Endothelial cell of umbilical vein (primary cell): ENCODE data around the gene C5AR2. TPM values are rescaled to one million over a fixed set of nuclear protein-coding genes. Genes with fewer than 3 reads are reported as not detected.

ENCODE experiments used
- BruUV-seq: library from RNA; stranded (reverse); fragments of 400-500 nt; replicated peaks from 2 replicates; lab custom pipeline; 2021; lab: Mats Ljungman, UMichigan
- CTCF ChIA-PET: fragments of 300-600, 350-600 bp; sonication (Branson Sonifier 250); formaldehyde crosslinking; loops from one replicate; lab custom pipeline; 2021; ENCODE audit warnings: antibody characterized with exemption, inconsistent platforms; lab: Charles Lee
- POLR2A ChIA-PET: fragments of 300-600, 350-600 bp; sonication (Branson Sonifier 250); formaldehyde crosslinking; loops from one replicate; lab custom pipeline; 2021; ENCODE audit warnings: antibody characterized with exemption, inconsistent platforms; lab: Charles Lee
- DNase-seq: peaks from one replicate; pipeline ENCODE4 v3.0.0-alpha.2; 2011; ENCODE audit warnings: low read depth, low spot score
- FAIRE-seq: peaks from 2 replicates; lab custom pipeline; 2011; peaks lifted over from hg19 to GRCh38; lab: Jason Lieb, UNC
- H2AFZ ChIP-seq: 2 replicates; pipeline ENCODE4 v1.6.0; 2012; ENCODE audit warnings: low read depth, low read length, control low read depth, inconsistent platforms
- H3K27ac ChIP-seq: 2 replicates; pipeline ENCODE4 v1.5.1; 2011; ENCODE audit warnings: low read depth, mild to moderate bottlenecking, control low read depth, low read length, moderate library complexity; ENCODE audit not compliant: insufficient read depth
- H3K27me3 ChIP-seq, 2 experiments: 2 replicates each; pipeline versions ENCODE4 v1.6.0 to v1.6.1; 2011; ENCODE audit warnings: low read length in 2 of 2, mixed read lengths in 1 of 2; ENCODE audit not compliant: control insufficient read depth in 2 of 2, insufficient read depth in 2 of 2
- H3K36me3 ChIP-seq, 2 experiments: 2 replicates in 1 of 2; 3 replicates in 1 of 2; pipeline ENCODE4 v1.5.1; 2011; ENCODE audit warnings: low read length in 2 of 2, mild to moderate bottlenecking in 1 of 2, moderate library complexity in 1 of 2; ENCODE audit not compliant: control insufficient read depth in 2 of 2, insufficient read depth in 2 of 2; ENCODE audit errors: extremely low read depth in 1 of 2
- H3K4me1 ChIP-seq: 3 replicates; pipeline ENCODE4 v1.5.1; 2011; ENCODE audit warnings: mild to moderate bottlenecking, low read length; ENCODE audit not compliant: control insufficient read depth, insufficient read depth; ENCODE audit errors: extremely low read depth
- H3K4me2 ChIP-seq: 2 replicates; pipeline ENCODE4 v1.6.1; 2011; ENCODE audit warnings: low read length, control low read depth, mixed read lengths; ENCODE audit not compliant: insufficient read depth
- H3K4me3 ChIP-seq, 3 experiments: fragments of 200-600 bp in 1 of 3; sonication (generic), shearing (Covaris generic) in 1 of 3; replicated peaks in 1 of 3; 2 replicates each; pipeline ENCODE4 v1.5.1; 2011 to 2016; ENCODE audit warnings: control low read depth in 3 of 3, low read length in 3 of 3, mild to moderate bottlenecking in 2 of 3, inconsistent platforms in 1 of 3, low read depth in 1 of 3, moderate library complexity in 1 of 3; ENCODE audit not compliant: insufficient read depth in 1 of 3
- H3K79me2 ChIP-seq: 2 replicates; pipeline ENCODE4 v1.6.0; 2012; ENCODE audit warnings: low read length, inconsistent platforms; ENCODE audit not compliant: control insufficient read depth, insufficient read depth
- H3K9ac ChIP-seq: replicated peaks from 2 replicates; pipeline ENCODE3; 2011; ENCODE audit warnings: low read length, control low read depth; ENCODE audit not compliant: insufficient read depth; ENCODE audit errors: extremely low read depth
- H3K9me1 ChIP-seq: replicated peaks from 3 replicates; pipeline ENCODE4 v1.6.0; 2011; ENCODE audit warnings: mild to moderate bottlenecking, low read length; ENCODE audit not compliant: control insufficient read depth, insufficient read depth; ENCODE audit errors: extremely low read depth
- H3K9me3 ChIP-seq: replicated peaks from 2 replicates; pipeline ENCODE4 v1.5.1; 2012; ENCODE audit warnings: low read length, inconsistent platforms; ENCODE audit not compliant: control insufficient read depth, insufficient read depth
- H4K20me1 ChIP-seq: replicated peaks from 2 replicates; pipeline ENCODE3; 2011; ENCODE audit warnings: mild to moderate bottlenecking, low read length; ENCODE audit not compliant: control insufficient read depth, insufficient read depth; ENCODE audit errors: extremely low read depth
- EZH2 ChIP-seq: IDR thresholded peaks from 2 replicates; pipeline ENCODE4 v1.6.1; 2012; ENCODE audit warnings: borderline replicate concordance, low read depth, mild to moderate bottlenecking, moderate library complexity, low read length, inconsistent platforms; ENCODE audit not compliant: severe bottlenecking
- FOS ChIP-seq: IDR thresholded peaks from 2 replicates; pipeline ENCODE4 v1.6.1; 2011; ENCODE audit warnings: mild to moderate bottlenecking, low read length, moderate library complexity, borderline replicate concordance; ENCODE audit not compliant: insufficient read depth
- GATA2 ChIP-seq: IDR thresholded peaks from 2 replicates; pipeline ENCODE4 v1.7.0; 2011; ENCODE audit warnings: low read depth, mild to moderate bottlenecking, moderate library complexity, mixed read lengths, low read length; ENCODE audit not compliant: insufficient read length, insufficient read depth
- JUN ChIP-seq: IDR thresholded peaks from 2 replicates; pipeline ENCODE4 v1.6.1; 2011; ENCODE audit warnings: borderline replicate concordance, low read depth; ENCODE audit not compliant: insufficient read length, insufficient read depth
- MYC ChIP-seq: IDR thresholded peaks from one replicate; pipeline ENCODE4 v1.6.1; 2011; ENCODE audit warnings: mild to moderate bottlenecking, low read depth, low read length
- POLR2A ChIP-seq: IDR thresholded peaks from 2 replicates; pipeline ENCODE4 v1.6.1; 2012; ENCODE audit warnings: low read depth, mild to moderate bottlenecking, control low read depth, low read length
- POLR2AphosphoS5 ChIP-seq: IDR thresholded peaks from 2 replicates; pipeline ENCODE4 v1.6.1; 2012; ENCODE audit warnings: low read depth, mild to moderate bottlenecking, control low read depth, low read length, moderate library complexity; ENCODE audit not compliant: insufficient read depth
- dilution Hi-C: fragments of 300-500 bp; cut with MboI; formaldehyde crosslinking; loops from one replicate; pipeline ENCODE4 v1.15.0; 2019; ENCODE audit warnings: low sequenced_read_pairs; ENCODE audit not compliant: extremely low pct_ligation_motif_present
- intact Hi-C: fragments of 100-400 bp; cut with micrococcal nuclease; formaldehyde crosslinking; loops from one replicate; pipeline ENCODE4 v1.10.0; 2022
- polyA plus RNA-seq, 4 experiments: library from polyadenylated mRNA; depleted of rRNA in 3 of 4; stranded (reverse) in 3 of 4; unstranded in 1 of 4; fragments of >200 nt; gene quantifications; 2 replicates each; pipeline versions ENCODE4 v1.2.1 to v1.2.3, GENCODE V29; 2011 to 2012; ENCODE audit warnings: missing spikeins in 1 of 4
- total RNA-seq: library from RNA; stranded (reverse); gene quantifications from 2 replicates; pipeline ENCODE4 v1.2.3, GENCODE V29; 2021
- TF ChIP-seq, protein P1 (sequence below), 2 donors: IDR thresholded peaks; 1 replicate in 1 of 2; 2 replicates in 1 of 2; pipeline ENCODE4 v1.5.1; 2011; ENCODE audit warnings: low read length in 2 of 2, mild to moderate bottlenecking in 2 of 2, moderate library complexity in 2 of 2, control low read depth in 1 of 2, inconsistent platforms in 1 of 2, low read depth in 1 of 2; ENCODE audit not compliant: insufficient read depth in 1 of 2; ENCODE audit errors: extremely low read depth in 1 of 2
- TF ChIP-seq, protein P2 (sequence below): IDR thresholded peaks from 2 replicates; pipeline ENCODE4 v1.6.1; 2011; ENCODE audit not compliant: insufficient read depth, insufficient read length

The C5AR2 gene
- total and polyA plus RNA-seq, 2 donors (not counting 3 experiments of a cell fraction or from before 2014, with no cell fraction given): not detected

DNA sequence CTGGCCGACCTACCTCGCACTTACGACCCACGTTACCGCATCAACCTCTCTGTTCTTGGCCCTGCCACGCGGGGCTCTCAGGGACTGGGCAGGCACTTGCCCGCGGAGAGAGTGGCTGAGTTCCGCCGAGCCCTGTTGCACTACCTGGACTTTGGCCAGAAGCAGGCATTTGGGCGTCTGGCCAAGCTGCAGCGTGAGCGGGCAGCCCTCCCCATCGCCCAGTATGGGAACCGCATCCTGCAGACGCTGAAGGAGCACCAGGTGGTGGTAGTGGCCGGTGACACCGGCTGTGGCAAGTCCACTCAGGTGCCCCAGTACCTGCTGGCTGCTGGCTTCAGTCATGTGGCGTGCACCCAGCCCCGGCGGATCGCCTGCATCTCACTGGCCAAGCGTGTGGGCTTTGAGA, 21.3 kb downstream of the C5AR2 start:
- Histone ChIP-seq H3K9me3 (no peaks in the 10 kb centered on the region), H4K20me1 (no peaks in the 10 kb centered on the region), H3K9me1 (no peaks in the 10 kb centered on the region), H3K4me1 (peaks cover 6% of the 10 kb centered on the region), H3K79me2 (peaks cover 28% of the 10 kb centered on the region), H2AFZ (no peak overlapping the region), H3K9ac (no peak overlapping the region), H3K27me3 (no peaks in the 10 kb centered on the region), H3K4me3 (no peak overlapping the region), H3K27ac (no peak overlapping the region), H3K36me3 (peaks cover 7 to 24% of the 10 kb centered on the region in 2 experiments), H3K4me2 (no peak overlapping the region)
- DNase-seq: no peak
- dilution Hi-C loops (no loop called here), intact Hi-C loops (no loop called here)
- TF ChIP-seq, protein P1, sequence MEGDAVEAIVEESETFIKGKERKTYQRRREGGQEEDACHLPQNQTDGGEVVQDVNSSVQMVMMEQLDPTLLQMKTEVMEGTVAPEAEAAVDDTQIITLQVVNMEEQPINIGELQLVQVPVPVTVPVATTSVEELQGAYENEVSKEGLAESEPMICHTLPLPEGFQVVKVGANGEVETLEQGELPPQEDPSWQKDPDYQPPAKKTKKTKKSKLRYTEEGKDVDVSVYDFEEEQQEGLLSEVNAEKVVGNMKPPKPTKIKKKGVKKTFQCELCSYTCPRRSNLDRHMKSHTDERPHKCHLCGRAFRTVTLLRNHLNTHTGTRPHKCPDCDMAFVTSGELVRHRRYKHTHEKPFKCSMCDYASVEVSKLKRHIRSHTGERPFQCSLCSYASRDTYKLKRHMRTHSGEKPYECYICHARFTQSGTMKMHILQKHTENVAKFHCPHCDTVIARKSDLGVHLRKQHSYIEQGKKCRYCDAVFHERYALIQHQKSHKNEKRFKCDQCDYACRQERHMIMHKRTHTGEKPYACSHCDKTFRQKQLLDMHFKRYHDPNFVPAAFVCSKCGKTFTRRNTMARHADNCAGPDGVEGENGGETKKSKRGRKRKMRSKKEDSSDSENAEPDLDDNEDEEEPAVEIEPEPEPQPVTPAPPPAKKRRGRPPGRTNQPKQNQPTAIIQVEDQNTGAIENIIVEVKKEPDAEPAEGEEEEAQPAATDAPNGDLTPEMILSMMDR (IDR thresholded peaks at IDR 0.05; ENCODE audit: extremely low read depth in 1 of 2, insufficient read depth in 1 of 2, low read depth in 1 of 2, low read length in 2 of 2): no peak
- TF ChIP-seq EZH2: no peak
- no peak for TF ChIP-seq POLR2AphosphoS5
- TF ChIP-seq GATA2: no peak
- TF ChIP-seq, protein P2, sequence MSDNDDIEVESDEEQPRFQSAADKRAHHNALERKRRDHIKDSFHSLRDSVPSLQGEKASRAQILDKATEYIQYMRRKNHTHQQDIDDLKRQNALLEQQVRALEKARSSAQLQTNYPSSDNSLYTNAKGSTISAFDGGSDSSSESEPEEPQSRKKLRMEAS: no peak
- FAIRE-seq: no peak
- BruUV-seq: no TSS peak
- ChIA-PET POLR2A (no interaction called here), CTCF (no interaction called here)

DNA sequence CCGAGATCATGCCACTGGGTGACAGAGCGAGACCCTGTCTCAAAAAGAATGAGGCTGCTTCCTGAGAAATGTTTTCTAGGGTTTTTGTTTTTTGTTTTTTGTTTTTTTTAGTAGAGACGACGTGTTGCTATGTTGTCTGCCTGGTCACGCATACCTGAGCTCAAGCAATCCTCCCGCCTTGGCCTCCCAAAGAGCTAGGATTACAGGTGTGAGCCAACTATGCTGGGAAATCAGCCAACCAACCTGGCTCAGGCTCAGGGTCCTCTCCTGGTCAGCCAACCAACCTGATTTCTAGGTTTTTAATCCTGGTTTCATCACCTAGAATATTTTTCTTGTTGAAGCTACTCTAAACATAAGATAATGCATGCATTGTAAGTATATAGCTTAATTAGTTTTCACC, 24.9 kb downstream of the C5AR2 start:
- ChIA-PET POLR2A (no interaction called here), CTCF (interaction anchor here (1.7 kb wide), 1 partner anchor 8 kb away, joined by 10 read pairs; the partner anchor contains the start of gene DHX34)
- Histone ChIP-seq H3K36me3 (peaks cover 17 to 42% of the 10 kb centered on the region in 2 experiments), H3K9me1 (no peaks in the 10 kb centered on the region), H3K79me2 (peaks cover 17% of the 10 kb centered on the region), H3K9ac (no peak overlapping the region), H3K4me1 (no peaks in the 10 kb centered on the region), H3K27ac (no peak overlapping the region), H3K9me3 (no peaks in the 10 kb centered on the region), H3K4me3 (no peak overlapping the region), H4K20me1 (no peaks in the 10 kb centered on the region), H3K27me3 (no peaks in the 10 kb centered on the region), H2AFZ (no peak overlapping the region), H3K4me2 (no peak overlapping the region)
- no TSS peak for BruUV-seq
- dilution Hi-C loops (no loop called here), intact Hi-C loops (no loop called here)
- FAIRE-seq (no peak), DNase-seq (no peak)
- TF ChIP-seq EZH2 (no peak), JUN (no peak), MYC (no peak), GATA2 (no peak), POLR2A (no peak), FOS (no peak), POLR2AphosphoS5 (no peak)
- TF ChIP-seq, protein P1 (IDR thresholded peaks at IDR 0.05; ENCODE audit: extremely low read depth in 1 of 2, insufficient read depth in 1 of 2, low read depth in 1 of 2, low read length in 2 of 2): no peak
- TF ChIP-seq, protein P2: no peak
